Loucy (cell line): ENCODE measurements around the gene SEMA3D.

ENCODE experiments used
- H2AFZ ChIP-seq: fragments of 200-600 bp; sonication (generic); 2 replicates; pipeline ENCODE4 v1.6.0; 2016; ENCODE audit warnings: antibody characterized with exemption, mild to moderate bottlenecking, low read length, moderate library complexity
- H3F3A ChIP-seq: fragments of 200-600 bp; 2 replicates; pipeline ENCODE4 v1.6.0; 2016; ENCODE audit warnings: antibody characterized with exemption, low read depth, mild to moderate bottlenecking
- H3K27me3 ChIP-seq: fragments of 200-600 bp; sonication (generic); 2 replicates; pipeline ENCODE4 v1.6.1; 2014; ENCODE audit warnings: low read length, mild to moderate bottlenecking; ENCODE audit not compliant: insufficient read depth, poor library complexity, severe bottlenecking
- H3K36me3 ChIP-seq: fragments of 200-600 bp; sonication (generic); 2 replicates; pipeline ENCODE4 v1.6.1; 2016; ENCODE audit warnings: low read length; ENCODE audit not compliant: insufficient read depth
- H3K4me1 ChIP-seq: fragments of 200-600 bp; sonication (generic); 2 replicates; pipeline ENCODE4 v1.5.1; 2014; ENCODE audit warnings: low read length, mild to moderate bottlenecking; ENCODE audit not compliant: insufficient read depth, poor library complexity, severe bottlenecking
- H3K4me2 ChIP-seq: fragments of 200-600 bp; sonication (generic); 2 replicates; pipeline ENCODE4 v1.6.0; 2014; ENCODE audit warnings: antibody characterized with exemption, low read length, low read depth, mild to moderate bottlenecking; ENCODE audit not compliant: poor library complexity, severe bottlenecking
- H3K4me3 ChIP-seq: fragments of 200-600 bp; sonication (generic); 2 replicates; pipeline ENCODE4 v1.5.1; 2014; ENCODE audit warnings: low read length, mild to moderate bottlenecking, mixed read lengths; ENCODE audit not compliant: poor library complexity, severe bottlenecking
- H3K79me2 ChIP-seq: fragments of 200-600 bp; sonication (generic); 2 replicates; pipeline ENCODE4 v1.6.1; 2014; ENCODE audit warnings: low read length; ENCODE audit not compliant: insufficient read depth
- H3K9ac ChIP-seq: fragments of 200-600 bp; sonication (generic); 2 replicates; pipeline ENCODE4 v1.6.0; 2014; ENCODE audit warnings: mild to moderate bottlenecking, low read depth, low read length, moderate library complexity; ENCODE audit not compliant: poor library complexity, severe bottlenecking
- H3K9me2 ChIP-seq: fragments of 200-600 bp; sonication (generic); replicated peaks from 2 replicates; pipeline ENCODE4 v1.6.1; 2016; ENCODE audit warnings: low read depth, low read length, mixed read lengths
- H3K9me3 ChIP-seq: fragments of 200-600 bp; sonication (generic); 2 replicates; pipeline ENCODE4 v1.6.1; 2014; ENCODE audit warnings: mild to moderate bottlenecking, antibody characterized with exemption, low read length, low read depth; ENCODE audit not compliant: insufficient read depth
- H4K20me1 ChIP-seq: fragments of 200-600 bp; sonication (generic); 2 replicates; pipeline ENCODE4 v1.6.0; 2014; ENCODE audit warnings: antibody characterized with exemption, low read length, mild to moderate bottlenecking; ENCODE audit not compliant: insufficient read depth, poor library complexity, severe bottlenecking
- EZH2phosphoT487 ChIP-seq: fragments of 200-600 bp; IDR thresholded peaks from 2 replicates; pipeline ENCODE4 v1.6.1; 2018; ENCODE audit warnings: antibody characterized with exemption, mild to moderate bottlenecking, moderate library complexity, borderline replicate concordance
- TF ChIP-seq, protein P1 (sequence below): fragments of 200-600 bp; sonication (generic); conservative IDR thresholded peaks from 2 replicates; pipeline ENCODE4 v1.5.1; 2014; ENCODE audit warnings: mild to moderate bottlenecking, antibody characterized with exemption, low read length

Gene SEMA3D

DNA sequence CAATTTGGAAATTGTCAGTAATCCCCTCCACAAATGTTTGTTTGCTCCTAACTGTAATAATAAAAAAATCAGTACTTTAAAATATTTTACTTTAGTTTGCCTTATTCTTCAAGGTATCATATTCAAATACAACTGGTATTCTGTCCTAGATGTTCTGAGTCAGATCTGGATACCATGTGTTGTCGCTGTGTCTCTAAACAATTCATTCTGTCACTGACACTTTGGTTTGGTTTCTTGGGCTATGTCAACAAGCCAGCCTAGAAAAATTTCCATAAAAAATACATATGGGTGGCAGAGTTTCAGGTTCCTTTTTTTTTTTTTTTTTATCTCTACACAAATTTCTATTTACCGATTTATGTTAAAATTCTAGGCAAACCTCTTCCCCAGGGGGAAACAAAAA is 33.2 kb upstream of the SEMA3D start:
- H3K9me2 ChIP-seq, result no peaks in the 10 kb centered on the region
- no peaks in the 10 kb centered on the region for H3K27me3 ChIP-seq
- no peaks in the 10 kb centered on the region for H3K4me1 ChIP-seq
- TF ChIP-seq EZH2phosphoT487, result no peak
- no peak overlapping the region for H3K4me2 ChIP-seq
- no peak overlapping the region for H3K9ac ChIP-seq
- no peaks in the 10 kb centered on the region for H3F3A ChIP-seq
- no peak overlapping the region for H2AFZ ChIP-seq
- no peaks in the 10 kb centered on the region for H4K20me1 ChIP-seq
- H3K9me3 ChIP-seq, result no peaks in the 10 kb centered on the region
- no peaks in the 10 kb centered on the region for H3K79me2 ChIP-seq
- no peak overlapping the region for H3K4me3 ChIP-seq
- no peaks in the 10 kb centered on the region for H3K36me3 ChIP-seq

DNA sequence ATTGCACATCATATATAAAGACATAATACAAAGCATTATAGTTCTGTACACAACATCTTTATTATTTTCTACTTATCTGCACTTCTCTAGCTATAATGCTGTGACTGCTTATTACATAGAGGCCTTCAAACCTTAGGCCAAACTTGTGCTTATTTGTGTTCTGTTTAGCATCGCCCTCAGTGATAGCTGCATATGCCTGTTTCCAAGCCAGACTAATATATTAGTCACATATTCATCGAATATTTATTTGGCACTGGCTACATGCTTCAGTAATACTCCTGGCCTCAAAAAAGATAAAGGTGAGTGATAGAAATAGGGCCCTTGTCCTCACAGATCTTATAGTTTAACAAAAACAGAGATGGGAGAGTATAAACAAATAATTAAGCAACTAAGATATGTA is 30.2 kb upstream of the SEMA3D start:
- no peak overlapping the region for H2AFZ ChIP-seq
- H3K79me2 ChIP-seq, result no peaks in the 10 kb centered on the region
- H3K36me3 ChIP-seq, result no peaks in the 10 kb centered on the region
- no peak overlapping the region for H3K4me3 ChIP-seq
- H3K9me3 ChIP-seq, result no peaks in the 10 kb centered on the region
- no peaks in the 10 kb centered on the region for H3F3A ChIP-seq
- no peaks in the 10 kb centered on the region for H3K4me1 ChIP-seq
- H3K9me2 ChIP-seq, result no peaks in the 10 kb centered on the region
- no peaks in the 10 kb centered on the region for H3K27me3 ChIP-seq
- H3K9ac ChIP-seq, result no peak overlapping the region
- no peak overlapping the region for H3K4me2 ChIP-seq
- TF ChIP-seq, protein P1, sequence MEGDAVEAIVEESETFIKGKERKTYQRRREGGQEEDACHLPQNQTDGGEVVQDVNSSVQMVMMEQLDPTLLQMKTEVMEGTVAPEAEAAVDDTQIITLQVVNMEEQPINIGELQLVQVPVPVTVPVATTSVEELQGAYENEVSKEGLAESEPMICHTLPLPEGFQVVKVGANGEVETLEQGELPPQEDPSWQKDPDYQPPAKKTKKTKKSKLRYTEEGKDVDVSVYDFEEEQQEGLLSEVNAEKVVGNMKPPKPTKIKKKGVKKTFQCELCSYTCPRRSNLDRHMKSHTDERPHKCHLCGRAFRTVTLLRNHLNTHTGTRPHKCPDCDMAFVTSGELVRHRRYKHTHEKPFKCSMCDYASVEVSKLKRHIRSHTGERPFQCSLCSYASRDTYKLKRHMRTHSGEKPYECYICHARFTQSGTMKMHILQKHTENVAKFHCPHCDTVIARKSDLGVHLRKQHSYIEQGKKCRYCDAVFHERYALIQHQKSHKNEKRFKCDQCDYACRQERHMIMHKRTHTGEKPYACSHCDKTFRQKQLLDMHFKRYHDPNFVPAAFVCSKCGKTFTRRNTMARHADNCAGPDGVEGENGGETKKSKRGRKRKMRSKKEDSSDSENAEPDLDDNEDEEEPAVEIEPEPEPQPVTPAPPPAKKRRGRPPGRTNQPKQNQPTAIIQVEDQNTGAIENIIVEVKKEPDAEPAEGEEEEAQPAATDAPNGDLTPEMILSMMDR, result no peak
- TF ChIP-seq EZH2phosphoT487, result no peak
- no peaks in the 10 kb centered on the region for H4K20me1 ChIP-seq

GRCh38 chr7:85215098-85215497 is 28.2 kb upstream of the SEMA3D start:
- Histone ChIP-seq H3K9me3 (no peaks in the 10 kb centered on the region), H4K20me1 (no peaks in the 10 kb centered on the region), H3K4me1 (no peaks in the 10 kb centered on the region), H3K4me2 (no peak overlapping the region), H3K9me2 (no peaks in the 10 kb centered on the region), H3K27me3 (no peaks in the 10 kb centered on the region), H3F3A (no peaks in the 10 kb centered on the region), H3K9ac (no peak overlapping the region), H3K4me3 (no peak overlapping the region), H2AFZ (no peak overlapping the region), H3K36me3 (no peaks in the 10 kb centered on the region), H3K79me2 (no peaks in the 10 kb centered on the region)
- no peak for TF ChIP-seq EZH2phosphoT487
- TF ChIP-seq, protein P1, result no peak

GRCh38 chr7:85213500-85213899 is 26.6 kb upstream of the SEMA3D start:
- H3K79me2 ChIP-seq, result no peaks in the 10 kb centered on the region
- H3K9me2 ChIP-seq, result no peaks in the 10 kb centered on the region
- H3K9me3 ChIP-seq, result no peaks in the 10 kb centered on the region
- no peaks in the 10 kb centered on the region for H4K20me1 ChIP-seq
- no peaks in the 10 kb centered on the region for H3F3A ChIP-seq
- H3K36me3 ChIP-seq, result no peaks in the 10 kb centered on the region
- H3K4me3 ChIP-seq, result no peak overlapping the region
- H3K9ac ChIP-seq, result no peak overlapping the region
- no peak overlapping the region for H2AFZ ChIP-seq
- H3K27me3 ChIP-seq, result no peaks in the 10 kb centered on the region
- TF ChIP-seq EZH2phosphoT487, result no peak
- TF ChIP-seq, protein P1, result no peak
- H3K4me1 ChIP-seq, result no peaks in the 10 kb centered on the region
- H3K4me2 ChIP-seq, result no peak overlapping the region
